K562 (cell line): ENCODE measurements around the gene DGKB. TPM values are rescaled to one million over a fixed set of nuclear protein-coding genes. Genes with fewer than 3 reads are reported as not detected.

Source experiments
- ATAC-seq: fragments of 200-7000 bp; cut with Tn5 transposase; 3 replicates; pipeline ENCODE4 v1.9.1; 2020; ENCODE audit warnings: moderate library complexity
- BruUV-seq: library from RNA; stranded (reverse); fragments of 400-500 nt; replicated peaks from 2 replicates; lab custom pipeline; 2021; lab: Mats Ljungman, UMichigan
- CTCF ChIA-PET: fragments of 300-600 bp; formaldehyde crosslinking; extraction: SDS; loops from one replicate; lab custom pipeline; 2021; ENCODE audit warnings: low intra/inter-chr PET ratio; lab: Yijun Ruan, JAX
- POLR2A ChIA-PET: fragments of 300-600, 350-650 bp; sonication (Branson Sonifier 250); formaldehyde crosslinking; extraction: SDS; loops from one replicate; lab custom pipeline; 2021; ENCODE audit warnings: antibody characterized with exemption, inconsistent platforms; lab: Yijun Ruan, JAX
- DNase-seq, 4 experiments: peaks; one replicate each; pipeline versions ENCODE4 v3.0.0 to v3.0.0-alpha.2; 2011 to 2018; ENCODE audit warnings: low spot score in 3 of 4, mixed read lengths in 3 of 4; ENCODE audit errors: extremely low read depth in 1 of 4
- FAIRE-seq: peaks from 2 replicates; lab custom pipeline; 2011; peaks lifted over from hg19 to GRCh38; lab: Jason Lieb, UNC
- H2AFZ ChIP-seq: 2 replicates; pipeline ENCODE4 v1.6.0; 2011; ENCODE audit warnings: low read depth, low read length, control low read depth, inconsistent platforms
- H3K27ac ChIP-seq: fragments of 200-600 bp; 3 replicates; pipeline ENCODE4 v1.8.0; 2011; ENCODE audit warnings: low read depth, mild to moderate bottlenecking, control low read depth, inconsistent platforms, low read length, moderate library complexity, mixed read lengths; ENCODE audit errors: extremely low read depth
- H3K27me3 ChIP-seq, 2 experiments: fragments of 300-600 bp in 1 of 2; 2 replicates in 1 of 2; 3 replicates in 1 of 2; pipeline versions ENCODE4 v1.6.0 to v1.8.0; 2011; ENCODE audit warnings: inconsistent platforms in 2 of 2, low read length in 2 of 2, mild to moderate bottlenecking in 1 of 2, mixed read lengths in 1 of 2, moderate library complexity in 1 of 2; ENCODE audit not compliant: control insufficient read depth in 2 of 2, insufficient read depth in 2 of 2
- H3K36me3 ChIP-seq: fragments of 300-600 bp; 3 replicates; pipeline ENCODE4 v1.8.0; 2011; ENCODE audit warnings: mild to moderate bottlenecking, low read length, inconsistent platforms; ENCODE audit not compliant: control insufficient read depth, insufficient read depth
- H3K4me1 ChIP-seq, 2 experiments: fragments of 200-600 bp in 1 of 2; replicated peaks in 1 of 2; 2 replicates in 1 of 2; 3 replicates in 1 of 2; pipeline versions ENCODE4 v1.5.1 to v1.8.0; 2011; ENCODE audit warnings: inconsistent platforms in 2 of 2, low read length in 2 of 2, mild to moderate bottlenecking in 1 of 2, mixed read lengths in 1 of 2, moderate library complexity in 1 of 2; ENCODE audit not compliant: control insufficient read depth in 2 of 2, insufficient read depth in 2 of 2
- H3K4me2 ChIP-seq: 2 replicates; pipeline ENCODE4 v1.6.1; 2011; ENCODE audit warnings: low read length, control low read depth, inconsistent platforms, mixed read lengths; ENCODE audit not compliant: insufficient read depth
- H3K4me3 ChIP-seq: fragments of 200-600 bp; sonication (generic), shearing (Covaris generic); 2 replicates; pipeline ENCODE4 v1.5.1; 2016; ENCODE audit warnings: control low read depth, inconsistent platforms
- H3K79me2 ChIP-seq: fragments of 200-600 bp; 3 replicates; pipeline ENCODE4 v1.8.0; 2011; ENCODE audit warnings: low read length, inconsistent platforms; ENCODE audit not compliant: control insufficient read depth, insufficient read depth
- H3K9ac ChIP-seq, 2 experiments: 2 replicates each; pipeline versions ENCODE4 v1.6.0 to v1.6.1; 2011; ENCODE audit warnings: low read depth in 2 of 2, low read length in 2 of 2, control low read depth in 1 of 2, inconsistent platforms in 1 of 2, mild to moderate bottlenecking in 1 of 2, mixed read lengths in 1 of 2; ENCODE audit not compliant: insufficient read depth in 1 of 2
- H3K9me1 ChIP-seq: one replicate; pipeline ENCODE4 v1.6.0; 2011; ENCODE audit warnings: inconsistent platforms, mild to moderate bottlenecking, low read length, moderate library complexity; ENCODE audit not compliant: control insufficient read depth, insufficient read depth
- H3K9me3 ChIP-seq: replicated peaks from 2 replicates; pipeline ENCODE4 v1.5.1; 2011; ENCODE audit warnings: low read depth, low read length, inconsistent platforms; ENCODE audit not compliant: control insufficient read depth, insufficient read depth
- H4K20me1 ChIP-seq: replicated peaks from 2 replicates; pipeline ENCODE4 v1.6.1; 2011; ENCODE audit warnings: low read length, inconsistent platforms, mixed read lengths; ENCODE audit not compliant: control insufficient read depth, insufficient read depth
- BRD9 ChIP-seq: fragments of 450-650 bp; IDR thresholded peaks from 2 replicates; pipeline ENCODE4 v1.6.1; 2018; ENCODE audit warnings: low read depth; ENCODE audit not compliant: partially characterized antibody
- E2F1 ChIP-seq: sonication (generic); formaldehyde crosslinking; IDR thresholded peaks from 2 replicates; pipeline ENCODE4 v1.8.1; 2023; ENCODE audit warnings: mild to moderate bottlenecking, missing genetic modification reagents, moderate library complexity
- ZBTB40 ChIP-seq, 2 experiments: fragments of 450-650 bp in 1 of 2; sonication (generic) in 1 of 2; formaldehyde crosslinking in 1 of 2; IDR thresholded peaks; 2 replicates each; pipeline versions ENCODE4 v1.7.1 to v1.9.0; 2016 to 2022; ENCODE audit warnings: inconsistent platforms in 1 of 2, mild to moderate bottlenecking in 1 of 2, missing genetic modification reagents in 1 of 2
- ZNF253 ChIP-seq: fragments of 250-450 bp; sonication (Bioruptor Pico); conservative IDR thresholded peaks from 2 replicates; pipeline ENCODE4 v1.6.1; 2021; ENCODE audit warnings: mild to moderate bottlenecking
- ZNF431 ChIP-seq: sonication (generic); formaldehyde crosslinking; IDR thresholded peaks from 2 replicates; pipeline ENCODE4 v1.8.0; 2022; ENCODE audit warnings: mild to moderate bottlenecking, missing genetic modification reagents
- WGBS: fragments of 100-300 bp; shearing (Covaris generic); methylation state at CpG from one replicate; pipeline ENCODE4 v1.1.6; 2016; ENCODE audit warnings: low coverage, mixed read lengths; ENCODE audit not compliant: insufficient coverage; ENCODE audit errors: missing lambda C conversion rate; 5-methylcytosine and 5-hydroxymethylcytosine counted together
- in situ Hi-C: fragments of 300-500 bp; cut with MboI; formaldehyde crosslinking; loops from 4 replicates; pipeline ENCODE4 v1.15.0; 2018; ENCODE audit warnings: inconsistent platforms, mixed read lengths
- intact Hi-C: fragments of 100-400 bp; cut with micrococcal nuclease; formaldehyde crosslinking; loops from 2 replicates; pipeline ENCODE4 v1.14.2; 2022
- polyA plus RNA-seq, 8 experiments: library from polyadenylated mRNA; depleted of rRNA in 4 of 8; stranded (reverse) in 5 of 8; unstranded in 3 of 8; fragments of >200 nt; fragmentation: Nextera tagmentation in 2 of 8; fragmentation: Illumina TruSeq in 1 of 8; extraction: Ambion mirVana in 2 of 8; extraction: Trizol in 1 of 8; gene quantifications; 2 replicates each; pipeline versions ENCODE4 v1.2.1 to v1.2.3, GENCODE V29; 2011 to 2014; ENCODE audit warnings: inconsistent platforms in 1 of 8, missing spikeins in 1 of 8
- total RNA-seq, 7 experiments: library from RNA; depleted of rRNA in 6 of 7; stranded (reverse); fragments of >200 nt in 6 of 7; fragmentation: Illumina TruSeq in 2 of 7; extraction: Trizol in 2 of 7; gene quantifications; 2 replicates each; pipeline versions ENCODE4 v1.2.1 to v1.2.3, GENCODE V29; 2011 to 2021; ENCODE audit warnings: low replicate concordance in 1 of 7

The DGKB gene
- total and polyA plus RNA-seq, 9 of the 15 experiments (the other 6 are each of a cell fraction or from before 2014, with no cell fraction given), result 0.01 TPM; not detected in 8

GRCh38 chr7:14900051-14900450 lies 2.5 kb downstream of the DGKB start:
- in situ Hi-C loops, result no loop called here
- H3K9me3 ChIP-seq, result peaks cover 3% of the 10 kb centered on the region; the same call in 1 of the 2 replicates
- 2% methylated on average over 4 of the region's 4 CpGs for WGBS
- H3K9ac ChIP-seq, result no peak overlapping the region
- H3K4me2 ChIP-seq, result no peak overlapping the region
- H3K27ac ChIP-seq, result no peak overlapping the region
- H4K20me1 ChIP-seq, result no peaks in the 10 kb centered on the region
- no peaks in the 10 kb centered on the region for H3K36me3 ChIP-seq
- no peak overlapping the region for H3K4me3 ChIP-seq
- no peaks in the 10 kb centered on the region for H3K4me1 ChIP-seq
- intact Hi-C loops, result no loop called here
- H3K9me1 ChIP-seq, result no peaks in the 10 kb centered on the region
- H3K79me2 ChIP-seq, result no peaks in the 10 kb centered on the region
- H2AFZ ChIP-seq, result no peak overlapping the region
- no TSS peak for BruUV-seq
- no peak for TF ChIP-seq ZNF431 (CRISPR knock-in tag)
- no peak for TF ChIP-seq ZNF253
- no peak for TF ChIP-seq E2F1 (CRISPR knock-in tag)
- TF ChIP-seq BRD9, result no peak
- H3K27me3 ChIP-seq, result no peaks in the 10 kb centered on the region
- DNase-seq (no peak), FAIRE-seq (no peak), ATAC-seq (no peak)
- ChIA-PET POLR2A (no interaction called here), CTCF (no interaction called here)

GRCh38 chr7:14899030-14899429 lies 3.5 kb downstream of the DGKB start:
- H3K79me2 ChIP-seq, result no peaks in the 10 kb centered on the region
- ChIA-PET CTCF (no interaction called here), POLR2A (interaction anchor here (0.7 kb wide), 1 partner anchor 1080 kb away, joined by 3 read pairs; no protein-coding TSS in a partner anchor)
- no peak overlapping the region for H2AFZ ChIP-seq
- no peak for ATAC-seq
- no peaks in the 10 kb centered on the region for H3K27me3 ChIP-seq
- H3K4me2 ChIP-seq, result no peak overlapping the region
- H3K9me3 ChIP-seq, result peaks cover 3% of the 10 kb centered on the region; the same call in 1 of the 2 replicates
- no TSS peak for BruUV-seq
- no peak for DNase-seq
- H3K4me3 ChIP-seq, result no peak overlapping the region
- intact Hi-C loops (no loop called here), in situ Hi-C loops (no loop called here)
- WGBS, result 2% methylated on average over 3 of the region's 3 CpGs
- H4K20me1 ChIP-seq, result no peaks in the 10 kb centered on the region
- FAIRE-seq, result no peak
- H3K9me1 ChIP-seq, result no peaks in the 10 kb centered on the region
- H3K27ac ChIP-seq, result no peak overlapping the region
- TF ChIP-seq ZBTB40 (IDR thresholded peaks at IDR 0.05), result no peak
- no peak for TF ChIP-seq ZBTB40 (CRISPR knock-in tag; IDR thresholded peaks at IDR 0.05)
- H3K36me3 ChIP-seq, result no peaks in the 10 kb centered on the region
- H3K4me1 ChIP-seq, result no peaks in the 10 kb centered on the region
- H3K9ac ChIP-seq, result no peak overlapping the region
